HepG2 (cell line): ENCODE measurements around the gene SIGMAR1. TPM values are rescaled to one million over a fixed set of nuclear protein-coding genes. Genes with fewer than 3 reads are reported as not detected.

Source experiments
- AHDC1 ChIP-seq: sonication (generic); formaldehyde crosslinking; IDR thresholded peaks from 2 replicates; pipeline ENCODE4 v1.5.1; 2020; ENCODE audit warnings: mild to moderate bottlenecking, missing genetic modification reagents, borderline replicate concordance
- CENPBD1 ChIP-seq: sonication (generic); formaldehyde crosslinking; IDR thresholded peaks from 2 replicates; pipeline ENCODE4 v1.8.0; 2022; ENCODE audit warnings: missing genetic modification reagents, low read depth, mild to moderate bottlenecking, borderline replicate concordance
- FOXC1 ChIP-seq: sonication (generic); formaldehyde crosslinking; IDR thresholded peaks from 2 replicates; pipeline ENCODE4 v1.8.0; 2022; ENCODE audit warnings: mild to moderate bottlenecking, missing genetic modification reagents, borderline replicate concordance
- ZBTB26 ChIP-seq: IDR thresholded peaks from 2 replicates; pipeline ENCODE4 v1.6.1; 2016; ENCODE audit warnings: missing compliant biosample characterization, missing genetic modification reagents, borderline replicate concordance
- ZBTB34 ChIP-seq: sonication (generic); formaldehyde crosslinking; IDR thresholded peaks from 2 replicates; pipeline ENCODE4 v1.8.0; 2022; ENCODE audit warnings: mild to moderate bottlenecking, missing genetic modification reagents
- ZBTB7A ChIP-seq: sonication (generic); formaldehyde crosslinking; IDR thresholded peaks from 2 replicates; pipeline ENCODE4 v1.8.0; 2022; ENCODE audit warnings: mild to moderate bottlenecking, missing genetic modification reagents
- ZFX ChIP-seq: sonication (generic); formaldehyde crosslinking; IDR thresholded peaks from 2 replicates; pipeline ENCODE4 v1.4.0; 2020; ENCODE audit warnings: mild to moderate bottlenecking, low read depth, missing genetic modification reagents, moderate library complexity
- ZHX2 ChIP-seq, 2 experiments: sonication (generic) in 1 of 2; formaldehyde crosslinking in 1 of 2; IDR thresholded peaks; 2 replicates each; pipeline versions ENCODE4 v1.6.1 to v1.9.0; 2014 to 2022; ENCODE audit warnings: antibody characterized with exemption in 1 of 2, borderline replicate concordance in 1 of 2, inconsistent platforms in 1 of 2, low read depth in 1 of 2, missing genetic modification reagents in 1 of 2
- ZNF101 ChIP-seq: sonication (generic); formaldehyde crosslinking; IDR thresholded peaks from 2 replicates; pipeline ENCODE4 v1.4.0; 2020; ENCODE audit warnings: mild to moderate bottlenecking, low read depth, missing genetic modification reagents, borderline replicate concordance
- ZNF317 ChIP-seq: sonication (generic); formaldehyde crosslinking; IDR thresholded peaks from 2 replicates; pipeline ENCODE4 v1.5.0; 2020; ENCODE audit warnings: mild to moderate bottlenecking, missing genetic modification reagents
- polyA plus RNA-seq, 8 experiments: library from polyadenylated mRNA; depleted of rRNA in 3 of 8; stranded (reverse) in 7 of 8; unstranded in 1 of 8; fragments of >200 nt; fragmentation: Illumina TruSeq in 4 of 8; extraction: Trizol in 4 of 8; gene quantifications; 2 replicates each; pipeline versions ENCODE4 v1.2.1 to v1.2.3, GENCODE V29; 2011 to 2016; ENCODE audit warnings: low read depth in 4 of 8, missing spikeins in 1 of 8, mixed read lengths in 1 of 8; ENCODE audit not compliant: insufficient read depth in 1 of 8
- total RNA-seq, 5 experiments: library from RNA; depleted of rRNA; stranded (reverse); fragments of >200 nt; fragmentation: Illumina TruSeq; extraction: Trizol; gene quantifications; 2 replicates each; pipeline ENCODE4 v1.2.3, GENCODE V29; 2016; ENCODE audit warnings: low read depth in 1 of 5

The SIGMAR1 gene
- total and polyA plus RNA-seq, 2 of the 13 experiments (the other 11 are each of a cell fraction or from before 2014, with no cell fraction given) = 38.9 to 60.8 TPM

- TF ChIP-seq ZHX2 (IDR thresholded peaks at IDR 0.05; ENCODE audit: low read depth) (no peak), ZHX2 (CRISPR knock-in tag; IDR thresholded peaks at IDR 0.05; ENCODE audit: borderline replicate concordance) (no peak), ZBTB7A (CRISPR knock-in tag) (peak; percentile 76; the same call in 1 of the 2 replicates), ZNF101 (CRISPR knock-in tag) (no peak), ZNF317 (CRISPR knock-in tag) (peak; percentile 51; the same call in 1 of the 2 replicates), CENPBD1 (CRISPR knock-in tag) (no peak), FOXC1 (peak; percentile 74), ZBTB26 (CRISPR knock-in tag) (peak; percentile 40; the same call in 1 of the 2 replicates), ZFX (CRISPR knock-in tag) (peak; percentile 99), AHDC1 (CRISPR knock-in tag) (peak; percentile 56; the same call in 1 of the 2 replicates), ZBTB34 (CRISPR knock-in tag) (peak; percentile 34; the same call in 1 of the 2 replicates)
Measured at GRCh38 chr9:34646211-34647083, 8.9 kb upstream of the SIGMAR1 start, which contains the start of gene GALT (continued).
